ENCODE measurements around the gene PRAME.
"Not testable (repeated sequence)": the region's sequence is repeated elsewhere in the genome, so short reads cannot be mapped to it uniquely, and the experiment has no call there.

PRAME gene

GRCh38 chr22:22558972-22559603, at the start of gene PRAME:
Gene PRAME (minus strand): TSS chr22:22559265. CDS start chr22:22556832, 2,433 bp downstream.
- H3K4me3 ChIP-seq (ENCODE audit: low read depth in 1 of 2, low read length in 2 of 2) = peak within 1 kb of the TSS in 1 of 2 donors; percentile 7
- H3K27ac ChIP-seq (ENCODE audit: low read depth, low read length) = no peak within 1 kb of the TSS
- no peak within 1 kb of the TSS for H3K9ac ChIP-seq (ENCODE audit: low read depth in 1 of 2, low read length in 2 of 2)
- no peaks in the 10 kb centered on the region for H3K4me1 ChIP-seq (ENCODE audit: control insufficient read depth in 1 of 2, insufficient read depth in 2 of 2, low read length in 2 of 2)
- H3K9me3 ChIP-seq (ENCODE audit: control insufficient read depth in 1 of 2, low read length in 2 of 2) = no peaks in the 10 kb centered on the region
- H3K27me3 ChIP-seq (ENCODE audit: control insufficient read depth in 1 of 2, insufficient read depth in 2 of 2, low read length in 2 of 2) = no peaks in the 10 kb centered on the region
- no peaks in the 10 kb centered on the region for H3K36me3 ChIP-seq (ENCODE audit: control insufficient read depth in 1 of 2, insufficient read depth in 2 of 2, low read length in 2 of 2)

GRCh38 chr22:22608022-22608421, 49.0 kb upstream of the PRAME start:
- not testable (repeated sequence) for H3K27ac ChIP-seq (ENCODE audit: low read depth, low read length); H3K9ac ChIP-seq (ENCODE audit: low read depth in 1 of 2, low read length in 2 of 2); H3K27me3 ChIP-seq (ENCODE audit: control insufficient read depth in 1 of 2, insufficient read depth in 2 of 2, low read length in 2 of 2); H3K4me1 ChIP-seq (ENCODE audit: control insufficient read depth in 1 of 2, insufficient read depth in 2 of 2, low read length in 2 of 2); H3K36me3 ChIP-seq (ENCODE audit: control insufficient read depth in 1 of 2, insufficient read depth in 2 of 2, low read length in 2 of 2); H3K4me3 ChIP-seq (ENCODE audit: low read depth in 1 of 2, low read length in 2 of 2); H3K9me3 ChIP-seq (ENCODE audit: control insufficient read depth in 1 of 2, low read length in 2 of 2)

GRCh38 chr22:22605074-22605404, 46.0 kb upstream of the PRAME start:
- H3K27me3 ChIP-seq (ENCODE audit: control insufficient read depth in 1 of 2, insufficient read depth in 2 of 2, low read length in 2 of 2) = no peaks in the 10 kb centered on the region
- no peaks in the 10 kb centered on the region for H3K9me3 ChIP-seq (ENCODE audit: control insufficient read depth in 1 of 2, low read length in 2 of 2)
- no peaks in the 10 kb centered on the region for H3K4me1 ChIP-seq (ENCODE audit: control insufficient read depth in 1 of 2, insufficient read depth in 2 of 2, low read length in 2 of 2)
- no peak overlapping the region for H3K27ac ChIP-seq (ENCODE audit: low read depth, low read length)
- H3K36me3 ChIP-seq (ENCODE audit: control insufficient read depth in 1 of 2, insufficient read depth in 2 of 2, low read length in 2 of 2) = no peaks in the 10 kb centered on the region
- no peak overlapping the region for H3K4me3 ChIP-seq (ENCODE audit: low read depth in 1 of 2, low read length in 2 of 2)
- no peak overlapping the region for H3K9ac ChIP-seq (ENCODE audit: low read depth in 1 of 2, low read length in 2 of 2)

DNA sequence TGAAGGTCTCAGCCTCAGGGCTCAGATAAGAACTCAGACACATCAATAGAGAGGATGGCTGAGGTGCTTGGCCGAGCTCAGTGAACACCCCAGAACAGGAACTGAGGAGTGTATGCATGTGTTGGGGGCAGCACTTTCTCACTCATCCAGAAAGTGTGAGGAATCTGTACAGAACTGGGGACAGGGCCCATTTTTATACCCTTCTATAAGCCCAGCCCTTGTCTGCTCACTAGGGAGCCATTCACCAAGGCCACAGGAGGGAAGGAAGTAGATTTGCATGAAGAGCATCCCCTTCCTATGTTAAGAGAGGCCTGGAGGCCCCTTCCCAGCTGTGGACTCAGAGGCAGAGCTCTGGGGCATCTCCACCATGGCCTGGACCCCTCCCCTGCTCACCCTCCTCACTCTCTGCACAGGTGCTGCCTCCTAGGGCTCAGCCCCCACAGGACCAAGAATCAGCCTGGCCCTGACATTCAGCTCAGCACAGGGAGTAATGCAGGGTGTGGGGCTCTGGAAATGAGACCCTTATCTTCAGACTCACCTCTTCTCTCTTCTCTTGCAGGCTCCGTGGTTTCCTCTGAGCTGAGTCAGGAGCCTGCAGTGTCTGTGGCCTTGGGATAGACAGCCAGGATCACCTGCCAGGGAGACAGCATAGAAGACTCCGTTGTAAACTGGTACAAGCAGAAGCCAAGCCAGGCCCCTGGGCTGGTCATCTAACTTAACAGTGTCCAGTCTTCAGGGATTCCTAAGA, 45.4 kb upstream of the PRAME start:
- Histone ChIP-seq H3K36me3 (ENCODE audit: control insufficient read depth in 1 of 2, insufficient read depth in 2 of 2, low read length in 2 of 2) (no peaks in the 10 kb centered on the region), H3K4me1 (ENCODE audit: control insufficient read depth in 1 of 2, insufficient read depth in 2 of 2, low read length in 2 of 2) (no peaks in the 10 kb centered on the region)

DNA sequence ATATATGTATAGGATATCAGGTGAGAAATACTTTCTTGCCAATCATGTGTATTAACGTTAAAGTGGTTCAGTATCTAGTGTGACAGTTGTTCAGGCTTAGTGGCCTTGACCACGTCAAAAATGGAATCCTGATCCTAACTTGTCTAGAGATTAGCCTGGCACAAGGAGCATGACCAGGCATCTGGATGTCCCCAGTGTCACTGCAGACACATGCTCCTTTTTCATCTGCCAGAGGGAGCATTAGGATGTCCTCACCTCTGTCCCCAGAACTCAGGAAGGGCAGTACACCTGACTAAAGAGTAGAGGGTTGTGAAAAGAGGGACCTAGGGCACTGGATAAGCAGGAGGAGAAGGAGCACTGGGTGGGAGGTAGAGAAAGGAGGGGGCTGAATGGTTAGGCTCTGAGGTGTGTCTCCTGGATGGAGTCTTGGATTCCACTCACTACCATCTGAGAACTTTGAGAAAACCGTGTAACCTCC, 44.4 kb upstream of the PRAME start:
- H3K36me3 ChIP-seq (ENCODE audit: control insufficient read depth in 1 of 2, insufficient read depth in 2 of 2, low read length in 2 of 2) = no peaks in the 10 kb centered on the region
- no peak overlapping the region for H3K27ac ChIP-seq (ENCODE audit: low read depth, low read length)
- H3K9me3 ChIP-seq (ENCODE audit: control insufficient read depth in 1 of 2, low read length in 2 of 2) = no peaks in the 10 kb centered on the region
- H3K9ac ChIP-seq (ENCODE audit: low read depth in 1 of 2, low read length in 2 of 2) = no peak overlapping the region
- no peaks in the 10 kb centered on the region for H3K4me1 ChIP-seq (ENCODE audit: control insufficient read depth in 1 of 2, insufficient read depth in 2 of 2, low read length in 2 of 2)
- H3K4me3 ChIP-seq (ENCODE audit: low read depth in 1 of 2, low read length in 2 of 2) = no peak overlapping the region
- no peaks in the 10 kb centered on the region for H3K27me3 ChIP-seq (ENCODE audit: control insufficient read depth in 1 of 2, insufficient read depth in 2 of 2, low read length in 2 of 2)

More for the DNA sequence above, 45.4 kb upstream of the PRAME start:
- H3K27ac ChIP-seq (ENCODE audit: low read depth, low read length) = no peak overlapping the region
- H3K9ac ChIP-seq (ENCODE audit: low read depth in 1 of 2, low read length in 2 of 2) = no peak overlapping the region
- H3K9me3 ChIP-seq (ENCODE audit: control insufficient read depth in 1 of 2, low read length in 2 of 2) = no peaks in the 10 kb centered on the region
- no peak overlapping the region for H3K4me3 ChIP-seq (ENCODE audit: low read depth in 1 of 2, low read length in 2 of 2)
- H3K27me3 ChIP-seq (ENCODE audit: control insufficient read depth in 1 of 2, insufficient read depth in 2 of 2, low read length in 2 of 2) = no peaks in the 10 kb centered on the region

- no peak overlapping the region for H3K4me3 ChIP-seq (ENCODE audit: low read depth in 1 of 2, low read length in 2 of 2)
- no peaks in the 10 kb centered on the region for H3K4me1 ChIP-seq (ENCODE audit: control insufficient read depth in 1 of 2, insufficient read depth in 2 of 2, low read length in 2 of 2)
- H3K36me3 ChIP-seq (ENCODE audit: control insufficient read depth in 1 of 2, insufficient read depth in 2 of 2, low read length in 2 of 2) = no peaks in the 10 kb centered on the region
- H3K9ac ChIP-seq (ENCODE audit: low read depth in 1 of 2, low read length in 2 of 2) = no peak overlapping the region
- no peak overlapping the region for H3K27ac ChIP-seq (ENCODE audit: low read depth, low read length)
- no peaks in the 10 kb centered on the region for H3K27me3 ChIP-seq (ENCODE audit: control insufficient read depth in 1 of 2, insufficient read depth in 2 of 2, low read length in 2 of 2)
- H3K9me3 ChIP-seq (ENCODE audit: control insufficient read depth in 1 of 2, low read length in 2 of 2) = no peaks in the 10 kb centered on the region
Observed at GRCh38 chr22:22600531-22601261, 41.6 kb upstream of the PRAME start.

DNA sequence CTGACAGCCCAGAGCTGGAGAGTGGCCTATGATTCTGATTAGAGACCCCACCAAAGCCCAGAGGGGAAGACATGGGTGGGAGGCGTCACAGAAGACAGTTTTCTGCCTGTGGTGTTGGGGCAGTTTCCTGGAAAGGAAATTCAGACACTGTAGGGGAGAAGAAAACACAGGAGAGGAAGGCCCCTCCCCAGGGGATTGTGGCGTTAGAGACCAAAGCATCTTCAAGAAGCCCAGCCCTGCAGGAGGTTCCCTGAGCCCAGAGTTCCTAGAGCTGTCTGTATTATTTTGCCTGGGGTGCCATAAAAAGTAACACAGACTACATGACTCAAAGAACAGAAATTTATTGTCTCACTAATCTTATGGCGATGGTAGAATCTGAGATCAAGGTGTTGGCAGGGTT, 40.2 kb upstream of the PRAME start:
- no peak overlapping the region for H3K4me3 ChIP-seq (ENCODE audit: low read depth in 1 of 2, low read length in 2 of 2)
- H3K27ac ChIP-seq (ENCODE audit: low read depth, low read length) = no peak overlapping the region
- H3K4me1 ChIP-seq (ENCODE audit: control insufficient read depth in 1 of 2, insufficient read depth in 2 of 2, low read length in 2 of 2) = no peaks in the 10 kb centered on the region
- no peak overlapping the region for H3K9ac ChIP-seq (ENCODE audit: low read depth in 1 of 2, low read length in 2 of 2)
- H3K27me3 ChIP-seq (ENCODE audit: control insufficient read depth in 1 of 2, insufficient read depth in 2 of 2, low read length in 2 of 2) = no peaks in the 10 kb centered on the region
- H3K9me3 ChIP-seq (ENCODE audit: control insufficient read depth in 1 of 2, low read length in 2 of 2) = no peaks in the 10 kb centered on the region
- H3K36me3 ChIP-seq (ENCODE audit: control insufficient read depth in 1 of 2, insufficient read depth in 2 of 2, low read length in 2 of 2) = no peaks in the 10 kb centered on the region

DNA sequence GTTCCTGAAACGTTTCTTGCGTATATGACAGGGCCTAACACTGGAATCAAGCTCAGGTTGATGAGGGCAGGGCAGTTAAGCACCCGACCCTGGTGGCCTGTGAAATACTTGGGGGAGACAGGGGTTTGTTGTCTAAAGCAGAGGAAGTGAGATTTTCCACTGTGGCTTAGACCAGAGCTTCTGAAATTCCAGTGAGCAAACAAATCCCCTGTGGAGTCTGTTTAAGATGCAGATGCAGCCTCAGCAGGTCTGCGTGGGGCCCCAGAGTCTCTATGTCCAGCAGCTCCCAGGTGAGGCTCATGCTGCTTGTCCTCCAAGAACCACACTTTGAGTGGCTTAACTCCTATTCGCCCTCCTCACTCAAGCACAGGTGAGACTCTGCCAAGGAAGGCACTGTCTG, 39.1 kb upstream of the PRAME start:
- no peak overlapping the region for H3K4me3 ChIP-seq (ENCODE audit: low read depth in 1 of 2, low read length in 2 of 2)
- H3K9ac ChIP-seq (ENCODE audit: low read depth in 1 of 2, low read length in 2 of 2) = no peak overlapping the region
- H3K9me3 ChIP-seq (ENCODE audit: control insufficient read depth in 1 of 2, low read length in 2 of 2) = no peaks in the 10 kb centered on the region
- H3K36me3 ChIP-seq (ENCODE audit: control insufficient read depth in 1 of 2, insufficient read depth in 2 of 2, low read length in 2 of 2) = no peaks in the 10 kb centered on the region
- H3K27me3 ChIP-seq (ENCODE audit: control insufficient read depth in 1 of 2, insufficient read depth in 2 of 2, low read length in 2 of 2) = peaks cover 0 to under 1% of the 10 kb centered on the region in 2 donors
- H3K4me1 ChIP-seq (ENCODE audit: control insufficient read depth in 1 of 2, insufficient read depth in 2 of 2, low read length in 2 of 2) = no peaks in the 10 kb centered on the region
- no peak overlapping the region for H3K27ac ChIP-seq (ENCODE audit: low read depth, low read length)

DNA sequence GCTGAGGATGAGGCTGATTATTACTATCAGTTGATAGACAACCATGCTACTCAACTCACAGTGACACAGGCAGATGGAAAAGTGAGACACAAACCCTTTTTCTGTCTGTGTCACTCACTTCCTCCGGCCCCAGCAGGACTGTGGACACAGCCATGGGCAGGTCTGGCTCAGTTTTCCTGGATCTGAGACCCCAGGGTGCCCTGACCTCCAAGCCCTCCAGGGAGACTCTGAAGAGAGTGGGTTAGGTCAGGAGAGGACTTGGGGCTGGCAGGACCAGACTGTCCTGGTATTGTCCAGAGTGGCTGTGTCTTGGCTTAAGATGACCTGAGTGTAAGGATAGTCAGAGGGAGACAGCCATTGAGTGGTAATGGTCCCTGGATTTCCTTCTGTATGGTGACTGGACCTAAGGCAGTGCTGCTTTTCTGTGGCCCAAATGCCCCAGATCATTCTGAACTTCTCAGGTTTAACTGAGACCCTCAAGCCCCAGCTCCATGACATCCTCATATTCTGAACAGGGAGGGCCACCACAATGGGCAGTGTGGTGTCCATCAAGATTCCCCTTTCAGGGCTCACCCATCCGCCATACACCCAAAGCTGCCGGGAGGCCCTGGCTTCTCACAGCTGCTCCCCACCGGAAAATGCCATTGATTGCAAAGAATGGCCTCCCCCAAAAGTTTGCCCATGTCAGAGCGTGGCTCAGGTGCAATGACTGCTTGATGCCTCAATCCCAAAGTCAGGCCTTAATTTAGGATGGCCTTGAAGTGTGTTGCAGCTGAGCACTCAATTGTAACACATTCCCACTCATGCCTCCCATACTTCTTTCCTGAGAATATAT, 36.2 kb upstream of the PRAME start:
- H3K4me1 ChIP-seq (ENCODE audit: control insufficient read depth in 1 of 2, insufficient read depth in 2 of 2, low read length in 2 of 2) = no peaks in the 10 kb centered on the region
- H3K27me3 ChIP-seq (ENCODE audit: control insufficient read depth in 1 of 2, insufficient read depth in 2 of 2, low read length in 2 of 2) = peaks cover 0 to 5% of the 10 kb centered on the region in 2 donors
- H3K9ac ChIP-seq (ENCODE audit: low read depth in 1 of 2, low read length in 2 of 2) = no peak overlapping the region
- no peak overlapping the region for H3K4me3 ChIP-seq (ENCODE audit: low read depth in 1 of 2, low read length in 2 of 2)
- no peak overlapping the region for H3K27ac ChIP-seq (ENCODE audit: low read depth, low read length)
- no peaks in the 10 kb centered on the region for H3K9me3 ChIP-seq (ENCODE audit: control insufficient read depth in 1 of 2, low read length in 2 of 2)
- H3K36me3 ChIP-seq (ENCODE audit: control insufficient read depth in 1 of 2, insufficient read depth in 2 of 2, low read length in 2 of 2) = no peaks in the 10 kb centered on the region
